Caco-2 (cell line): ENCODE results near the gene MEDAG. TPM values are rescaled to one million over a fixed set of nuclear protein-coding genes. Genes with fewer than 3 reads are reported as not detected.

Experiments
- BruUV-seq: library from RNA; stranded (reverse); fragments of 400-500 nt; replicated peaks from 2 replicates; lab custom pipeline; 2021; lab: Mats Ljungman, UMichigan
- CTCF ChIA-PET: fragments of 300-600 bp; sonication (Branson Sonifier 250); formaldehyde crosslinking; loops from one replicate; lab custom pipeline; 2022; ENCODE audit warnings: antibody characterized with exemption; lab: Charles Lee
- POLR2A ChIA-PET: fragments of 300-600 bp; sonication (Branson Sonifier 250); formaldehyde crosslinking; loops from one replicate; lab custom pipeline; 2022; ENCODE audit warnings: antibody characterized with exemption; lab: Charles Lee
- DNase-seq, 2 experiments: peaks; one replicate each; pipeline versions ENCODE4 v3.0.0 to v3.0.0-alpha.2; 2020 to 2022
- H3K27me3 ChIP-seq: replicated peaks from 2 replicates; pipeline ENCODE4 v1.6.0; 2011; ENCODE audit warnings: low read length; ENCODE audit not compliant: control insufficient read depth, insufficient read depth
- H3K36me3 ChIP-seq: 2 replicates; pipeline ENCODE4 v1.5.1; 2011; ENCODE audit warnings: low read length; ENCODE audit not compliant: control insufficient read depth, insufficient read depth
- H3K4me1 ChIP-seq: fragments of 250-450 bp; sonication (Bioruptor Pico); 2 replicates; pipeline ENCODE4 v1.5.1; 2020; ENCODE audit warnings: mild to moderate bottlenecking
- H3K4me3 ChIP-seq: 2 replicates; pipeline ENCODE4 v1.5.1; 2011; ENCODE audit warnings: low read depth, mild to moderate bottlenecking, control low read depth, low read length
- H3K9me3 ChIP-seq: fragments of 250-450 bp; sonication (Bioruptor Pico); 2 replicates; pipeline ENCODE4 v1.5.1; 2020; ENCODE audit warnings: mild to moderate bottlenecking, moderate library complexity
- H3K27ac Mint-ChIP-seq: one replicate; pipeline ENCODE4 v1.8.0; 2022; ENCODE audit warnings: mixed read lengths; ENCODE audit not compliant: unreplicated experiment
- H3K27me3 Mint-ChIP-seq: one replicate; pipeline ENCODE4 v1.8.0; 2022; ENCODE audit warnings: mixed read lengths; ENCODE audit not compliant: insufficient read depth, unreplicated experiment
- H3K36me3 Mint-ChIP-seq: one replicate; pipeline ENCODE4 v1.8.0; 2022; ENCODE audit warnings: mild to moderate bottlenecking, mixed read lengths; ENCODE audit not compliant: insufficient read depth, unreplicated experiment
- H3K4me1 Mint-ChIP-seq: one replicate; pipeline ENCODE4 v1.8.0; 2022; ENCODE audit warnings: low read depth, mixed read lengths; ENCODE audit not compliant: unreplicated experiment
- H3K4me3 Mint-ChIP-seq: one replicate; pipeline ENCODE4 v1.8.0; 2022; ENCODE audit warnings: mild to moderate bottlenecking, moderate library complexity, mixed read lengths; ENCODE audit not compliant: unreplicated experiment
- H3K9me3 Mint-ChIP-seq: one replicate; pipeline ENCODE4 v1.8.0; 2022; ENCODE audit warnings: mixed read lengths; ENCODE audit not compliant: unreplicated experiment
- CTCF ChIP-seq, 2 experiments: fragments of 200-600 bp in 1 of 2; IDR thresholded peaks; 1 replicate in 1 of 2; 2 replicates in 1 of 2; pipeline versions ENCODE4 v1.5.1 to v1.8.0; 2011 to 2022; ENCODE audit warnings: antibody characterized with exemption in 1 of 2, control low read depth in 1 of 2, inconsistent platforms in 1 of 2, low read depth in 1 of 2, low read length in 1 of 2, mild to moderate bottlenecking in 1 of 2, moderate library complexity in 1 of 2; ENCODE audit not compliant: insufficient read depth in 1 of 2, severe bottlenecking in 1 of 2, unreplicated experiment in 1 of 2
- intact Hi-C: fragments of 100-400 bp; cut with micrococcal nuclease; formaldehyde crosslinking; loops from one replicate; pipeline ENCODE4 v1.10.0; 2022; ENCODE audit not compliant: unreplicated experiment
- total RNA-seq: library from RNA; stranded (reverse); gene quantifications from 2 replicates; pipeline ENCODE4 v1.2.3, GENCODE V29; 2022

The MEDAG gene
- total RNA-seq, 1 experiment from 2014 or later, result not detected

- H3K36me3 ChIP-seq, result no peaks in the 10 kb centered on the region
- H3K4me1 ChIP-seq, result no peaks in the 10 kb centered on the region; the same call in 1 of the 2 replicates
- BruUV-seq, result no TSS peak
- Mint-ChIP-seq H3K27ac (no peak overlapping the region), H3K9me3 (peaks cover 18% of the 10 kb centered on the region), H3K36me3 (no peaks in the 10 kb centered on the region), H3K4me1 (no peaks in the 10 kb centered on the region), H3K4me3 (no peak overlapping the region), H3K27me3 (peaks cover 4% of the 10 kb centered on the region)
- intact Hi-C loops, result no loop called here
- ChIA-PET POLR2A (no interaction called here), CTCF (no interaction called here)
- no peak for DNase-seq
- no peak for TF ChIP-seq CTCF (IDR thresholded peaks at IDR 0.05; ENCODE audit: insufficient read depth in 1 of 2, low read depth in 1 of 2, low read length in 1 of 2, severe bottlenecking in 1 of 2, unreplicated experiment in 1 of 2)
- H3K27me3 ChIP-seq, result no peaks in the 10 kb centered on the region; the same call in 1 of the 2 replicates
- no peaks in the 10 kb centered on the region for H3K9me3 ChIP-seq
- H3K4me3 ChIP-seq, result no peak overlapping the region
These were observed 21.5 kb upstream of the MEDAG start for GRCh38 chr13:30884543-30884942.

GRCh38 chr13:30889196-30889690 lies 16.8 kb upstream of the MEDAG start:
- H3K27me3 Mint-ChIP-seq, result peaks cover 3% of the 10 kb centered on the region
- no peak overlapping the region for H3K4me3 ChIP-seq
- no peaks in the 10 kb centered on the region; the same call in 1 of the 2 replicates for H3K27me3 ChIP-seq
- ChIA-PET CTCF (no interaction called here), POLR2A (no interaction called here)
- BruUV-seq, result no TSS peak
- H3K4me1 Mint-ChIP-seq, result no peaks in the 10 kb centered on the region
- no peaks in the 10 kb centered on the region for H3K36me3 ChIP-seq
- H3K4me1 ChIP-seq, result no peaks in the 10 kb centered on the region
- no peaks in the 10 kb centered on the region for H3K9me3 ChIP-seq
- no peak for TF ChIP-seq CTCF (IDR thresholded peaks at IDR 0.05; ENCODE audit: insufficient read depth in 1 of 2, low read depth in 1 of 2, low read length in 1 of 2, severe bottlenecking in 1 of 2, unreplicated experiment in 1 of 2)
- no peak overlapping the region for H3K4me3 Mint-ChIP-seq
- no peak for DNase-seq
- intact Hi-C loops, result no loop called here
- H3K36me3 Mint-ChIP-seq, result peaks cover 5% of the 10 kb centered on the region
- H3K9me3 Mint-ChIP-seq, result peaks cover 11% of the 10 kb centered on the region
- H3K27ac Mint-ChIP-seq, result no peak overlapping the region

- peaks cover 5% of the 10 kb centered on the region for H3K36me3 Mint-ChIP-seq
- Histone ChIP-seq H3K36me3 (no peaks in the 10 kb centered on the region), H3K9me3 (no peaks in the 10 kb centered on the region), H3K4me1 (no peaks in the 10 kb centered on the region), H3K27me3 (no peaks in the 10 kb centered on the region; the same call in 1 of the 2 replicates), H3K4me3 (no peak overlapping the region)
- no peaks in the 10 kb centered on the region for H3K9me3 Mint-ChIP-seq
- ChIA-PET CTCF (interaction anchor here (1.1 to 1.3 kb wide), 2 partner anchors 27 to 74 kb away, joined by 3 read pairs; no protein-coding TSS in a partner anchor), POLR2A (no interaction called here)
- TF ChIP-seq CTCF (IDR thresholded peaks at IDR 0.05; ENCODE audit: insufficient read depth in 1 of 2, low read depth in 1 of 2, low read length in 1 of 2, severe bottlenecking in 1 of 2, unreplicated experiment in 1 of 2), result peak; percentile 46 to 51
- no TSS peak for BruUV-seq
- DNase-seq, result peak; percentile 58 to 65
- no peak overlapping the region for H3K4me3 Mint-ChIP-seq
- peaks cover 3% of the 10 kb centered on the region for H3K27me3 Mint-ChIP-seq
- H3K4me1 Mint-ChIP-seq, result no peaks in the 10 kb centered on the region
- no peak overlapping the region for H3K27ac Mint-ChIP-seq
- intact Hi-C loops, result no loop called here
These were observed 13.1 kb upstream of the MEDAG start for GRCh38 chr13:30892966-30893365.
